ENCODE measurements around the gene SYP.

The SYP gene

GRCh38 chrX:49233887-49234555 is 34.0 kb upstream of the SYP start:
- peaks cover 8% of the 10 kb centered on the region for H3K36me3 ChIP-seq
- no peak for DNase-seq
- no peak for TF ChIP-seq CTCF (IDR thresholded peaks at IDR 0.05; ENCODE audit: low read depth, low read length)
- H3K9me3 ChIP-seq (ENCODE audit: severe bottlenecking) = no peaks in the 10 kb centered on the region
- H3K27me3 ChIP-seq (ENCODE audit: insufficient read depth, low read depth, severe bottlenecking) = peaks cover 5% of the 10 kb centered on the region
- peak overlapping the region; percentile 89 for H3K27ac ChIP-seq
- no peak overlapping the region for H3K4me3 ChIP-seq (ENCODE audit: low read depth, low read length)

GRCh38 chrX:49233176-49233575 is 33.2 kb upstream of the SYP start, which contains the start of gene CACNA1F:
CACNA1F (minus strand) TSS chrX:49233340; CDS start chrX:49233309, 31 bp downstream.
- Histone ChIP-seq H3K9me3 (ENCODE audit: severe bottlenecking) (no peaks in the 10 kb centered on the region), H3K27ac (peak within 1 kb of the TSS; percentile 89), H3K27me3 (ENCODE audit: insufficient read depth, low read depth, severe bottlenecking) (peaks cover 5% of the 10 kb centered on the region), H3K4me3 (ENCODE audit: low read depth, low read length) (peak within 1 kb of the TSS; percentile 39), H3K36me3 (peaks cover 11% of the 10 kb centered on the region)
- no peak for TF ChIP-seq CTCF (IDR thresholded peaks at IDR 0.05; ENCODE audit: low read depth, low read length)
- DNase-seq = peak; percentile 86

- peaks cover 18% of the 10 kb centered on the region for H3K36me3 ChIP-seq
- H3K27me3 ChIP-seq (ENCODE audit: insufficient read depth, low read depth, severe bottlenecking) = peaks cover 5% of the 10 kb centered on the region
- H3K9me3 ChIP-seq (ENCODE audit: severe bottlenecking) = no peaks in the 10 kb centered on the region
- peak overlapping the region; percentile 39 for H3K4me3 ChIP-seq (ENCODE audit: low read depth, low read length)
- TF ChIP-seq CTCF (IDR thresholded peaks at IDR 0.05; ENCODE audit: low read depth, low read length) = no peak
- DNase-seq = no peak
- peak overlapping the region; percentile 89 for H3K27ac ChIP-seq
Observed at GRCh38 chrX:49232525-49232924, 32.5 kb upstream of the SYP start.

- DNase-seq = no peak
- TF ChIP-seq CTCF (IDR thresholded peaks at IDR 0.05; ENCODE audit: low read depth, low read length) = no peak
- H3K36me3 ChIP-seq = peaks cover 18% of the 10 kb centered on the region
- no peaks in the 10 kb centered on the region for H3K27me3 ChIP-seq (ENCODE audit: insufficient read depth, low read depth, severe bottlenecking)
- H3K4me3 ChIP-seq (ENCODE audit: low read depth, low read length) = no peak overlapping the region
- H3K27ac ChIP-seq = no peak overlapping the region
- no peaks in the 10 kb centered on the region for H3K9me3 ChIP-seq (ENCODE audit: severe bottlenecking)
Observed at GRCh38 chrX:49231333-49232000, 31.5 kb upstream of the SYP start.

- Histone ChIP-seq H3K36me3 (peaks cover 18% of the 10 kb centered on the region), H3K27ac (no peak overlapping the region), H3K27me3 (ENCODE audit: insufficient read depth, low read depth, severe bottlenecking) (no peaks in the 10 kb centered on the region), H3K4me3 (ENCODE audit: low read depth, low read length) (no peak overlapping the region), H3K9me3 (ENCODE audit: severe bottlenecking) (no peaks in the 10 kb centered on the region)
- DNase-seq = no peak
- no peak for TF ChIP-seq CTCF (IDR thresholded peaks at IDR 0.05; ENCODE audit: low read depth, low read length)
Observed at GRCh38 chrX:49230500-49231232, 30.7 kb upstream of the SYP start.
